ENCODE data around the gene CDH13. TPM values are rescaled to one million over a fixed set of nuclear protein-coding genes. Genes with fewer than 3 reads are reported as not detected.

Gene CDH13
- total and polyA plus RNA-seq, 9 of the 15 experiments (the other 6 are each of a cell fraction or from before 2014, with no cell fraction given): 0.03 TPM; not detected in 8

DNA sequence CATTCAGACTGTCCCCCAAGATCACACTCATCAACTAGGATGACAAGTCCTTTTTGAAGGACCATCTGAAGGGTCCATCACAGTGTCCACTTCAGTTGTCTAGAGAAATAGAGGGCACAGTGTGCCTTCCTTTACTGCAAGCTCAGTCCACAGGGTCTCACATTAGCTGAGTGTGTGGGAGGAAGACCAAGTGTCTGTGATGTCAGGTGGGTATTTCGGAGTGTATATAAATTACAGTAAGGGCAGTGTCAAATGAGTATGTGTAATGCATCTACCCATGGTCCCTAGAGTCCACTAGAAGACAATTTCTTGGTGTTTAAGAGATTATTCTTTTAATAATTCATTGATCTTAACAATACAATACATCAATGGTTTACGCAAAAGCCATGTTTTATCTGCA lies 272.2 kb downstream of the CDH13 start (continued):
- TF ChIP-seq, protein P1, sequence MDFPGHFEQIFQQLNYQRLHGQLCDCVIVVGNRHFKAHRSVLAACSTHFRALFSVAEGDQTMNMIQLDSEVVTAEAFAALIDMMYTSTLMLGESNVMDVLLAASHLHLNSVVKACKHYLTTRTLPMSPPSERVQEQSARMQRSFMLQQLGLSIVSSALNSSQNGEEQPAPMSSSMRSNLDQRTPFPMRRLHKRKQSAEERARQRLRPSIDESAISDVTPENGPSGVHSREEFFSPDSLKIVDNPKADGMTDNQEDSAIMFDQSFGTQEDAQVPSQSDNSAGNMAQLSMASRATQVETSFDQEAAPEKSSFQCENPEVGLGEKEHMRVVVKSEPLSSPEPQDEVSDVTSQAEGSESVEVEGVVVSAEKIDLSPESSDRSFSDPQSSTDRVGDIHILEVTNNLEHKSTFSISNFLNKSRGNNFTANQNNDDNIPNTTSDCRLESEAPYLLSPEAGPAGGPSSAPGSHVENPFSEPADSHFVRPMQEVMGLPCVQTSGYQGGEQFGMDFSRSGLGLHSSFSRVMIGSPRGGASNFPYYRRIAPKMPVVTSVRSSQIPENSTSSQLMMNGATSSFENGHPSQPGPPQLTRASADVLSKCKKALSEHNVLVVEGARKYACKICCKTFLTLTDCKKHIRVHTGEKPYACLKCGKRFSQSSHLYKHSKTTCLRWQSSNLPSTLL (IDR thresholded peaks at IDR 0.05): no peak
- TF ChIP-seq HMG20B (CRISPR knock-in tag; IDR thresholded peaks at IDR 0.05) (no peak), TAF9B (IDR thresholded peaks at IDR 0.05; ENCODE audit: partially characterized antibody) (no peak), ZSCAN29 (IDR thresholded peaks at IDR 0.05) (no peak), EZH2 (IDR thresholded peaks at IDR 0.05; ENCODE audit: borderline replicate concordance, low read depth, low read length) (no peak), ZNF311 (CRISPR knock-in tag; IDR thresholded peaks at IDR 0.05) (no peak), ZNF586 (CRISPR knock-in tag; conservative IDR thresholded peaks at IDR 0.05) (no peak), POLR3A (IDR thresholded peaks at IDR 0.05; ENCODE audit: borderline replicate concordance, extremely low read depth, insufficient read depth, insufficient read length) (no peak)
- TF ChIP-seq, protein P2, sequence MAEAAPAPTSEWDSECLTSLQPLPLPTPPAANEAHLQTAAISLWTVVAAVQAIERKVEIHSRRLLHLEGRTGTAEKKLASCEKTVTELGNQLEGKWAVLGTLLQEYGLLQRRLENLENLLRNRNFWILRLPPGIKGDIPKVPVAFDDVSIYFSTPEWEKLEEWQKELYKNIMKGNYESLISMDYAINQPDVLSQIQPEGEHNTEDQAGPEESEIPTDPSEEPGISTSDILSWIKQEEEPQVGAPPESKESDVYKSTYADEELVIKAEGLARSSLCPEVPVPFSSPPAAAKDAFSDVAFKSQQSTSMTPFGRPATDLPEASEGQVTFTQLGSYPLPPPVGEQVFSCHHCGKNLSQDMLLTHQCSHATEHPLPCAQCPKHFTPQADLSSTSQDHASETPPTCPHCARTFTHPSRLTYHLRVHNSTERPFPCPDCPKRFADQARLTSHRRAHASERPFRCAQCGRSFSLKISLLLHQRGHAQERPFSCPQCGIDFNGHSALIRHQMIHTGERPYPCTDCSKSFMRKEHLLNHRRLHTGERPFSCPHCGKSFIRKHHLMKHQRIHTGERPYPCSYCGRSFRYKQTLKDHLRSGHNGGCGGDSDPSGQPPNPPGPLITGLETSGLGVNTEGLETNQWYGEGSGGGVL (CRISPR knock-in tag; IDR thresholded peaks at IDR 0.05): no peak
- TF ChIP-seq, protein P3, sequence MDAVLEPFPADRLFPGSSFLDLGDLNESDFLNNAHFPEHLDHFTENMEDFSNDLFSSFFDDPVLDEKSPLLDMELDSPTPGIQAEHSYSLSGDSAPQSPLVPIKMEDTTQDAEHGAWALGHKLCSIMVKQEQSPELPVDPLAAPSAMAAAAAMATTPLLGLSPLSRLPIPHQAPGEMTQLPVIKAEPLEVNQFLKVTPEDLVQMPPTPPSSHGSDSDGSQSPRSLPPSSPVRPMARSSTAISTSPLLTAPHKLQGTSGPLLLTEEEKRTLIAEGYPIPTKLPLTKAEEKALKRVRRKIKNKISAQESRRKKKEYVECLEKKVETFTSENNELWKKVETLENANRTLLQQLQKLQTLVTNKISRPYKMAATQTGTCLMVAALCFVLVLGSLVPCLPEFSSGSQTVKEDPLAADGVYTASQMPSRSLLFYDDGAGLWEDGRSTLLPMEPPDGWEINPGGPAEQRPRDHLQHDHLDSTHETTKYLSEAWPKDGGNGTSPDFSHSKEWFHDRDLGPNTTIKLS (IDR thresholded peaks at IDR 0.05; ENCODE audit: borderline replicate concordance, low read depth): no peak

All from K562 (cell line).